B cell (primary cell): ENCODE measurements around the gene TRIO. TPM values are rescaled to one million over a fixed set of nuclear protein-coding genes. Genes with fewer than 3 reads are reported as not detected.

ENCODE experiments used
- ATAC-seq: fragments of 200-7000 bp; cut with Tn5 transposase; one replicate; pipeline ENCODE4 v1.10.0; 2021; ENCODE audit warnings: low read depth, mild to moderate bottlenecking, moderate number of reproducible peaks, moderate library complexity
- CTCF ChIA-PET: fragments of 350-600 bp; sonication (Branson Sonifier 250); formaldehyde crosslinking; loops from one replicate; lab custom pipeline; 2021; ENCODE audit warnings: antibody characterized with exemption, inconsistent platforms; lab: Charles Lee
- POLR2A ChIA-PET: fragments of 350-600 bp; sonication (Branson Sonifier 250); formaldehyde crosslinking; loops from one replicate; lab custom pipeline; 2021; ENCODE audit warnings: antibody characterized with exemption; lab: Charles Lee
- DNase-seq: peaks from one replicate; pipeline ENCODE4 v3.0.0; 2013
- H2AFZ ChIP-seq: 2 replicates; pipeline ENCODE4 v1.6.1; 2012; ENCODE audit warnings: mild to moderate bottlenecking, low read depth, low read length; ENCODE audit not compliant: insufficient read depth, poor library complexity, severe bottlenecking
- H3K27ac ChIP-seq, 2 donors: 1 replicate in 1 of 2; 2 replicates in 1 of 2; pipeline ENCODE4 v1.5.1; 2012 to 2013; ENCODE audit warnings: low read length in 2 of 2, mild to moderate bottlenecking in 2 of 2, moderate library complexity in 1 of 2
- H3K27me3 ChIP-seq, 4 experiments: fragments of 200-600 bp in 1 of 4; sonication (generic) in 1 of 4; replicated peaks in 1 of 4; 1 replicate in 2 of 4; 2 replicates in 2 of 4; pipeline versions ENCODE4 v1.6.1 to v1.7.0; 2013 to 2016; ENCODE audit warnings: low read length in 3 of 4, mild to moderate bottlenecking in 2 of 4, mixed read lengths in 1 of 4, moderate library complexity in 1 of 4; ENCODE audit not compliant: insufficient read depth in 4 of 4, control insufficient read depth in 3 of 4; ENCODE audit errors: control extremely low read depth in 1 of 4
- H3K36me3 ChIP-seq, 2 experiments: replicated peaks in 1 of 2; 1 replicate in 1 of 2; 2 replicates in 1 of 2; pipeline versions ENCODE4 v1.6.1 to v1.7.1; 2013; ENCODE audit warnings: low read length in 1 of 2; ENCODE audit not compliant: insufficient read depth in 2 of 2, control insufficient read depth in 1 of 2; ENCODE audit errors: control extremely low read depth in 1 of 2, extremely low read depth in 1 of 2
- H3K4me1 ChIP-seq, 2 donors: fragments of 200-600 bp in 1 of 2; sonication (generic) in 1 of 2; 1 replicate in 1 of 2; 2 replicates in 1 of 2; pipeline versions ENCODE4 v1.5.1 to v1.6.1; 2013 to 2017; ENCODE audit warnings: low read length in 2 of 2; ENCODE audit not compliant: control insufficient read depth in 2 of 2, insufficient read depth in 2 of 2
- H3K4me2 ChIP-seq: replicated peaks from 2 replicates; pipeline ENCODE3; 2012; ENCODE audit warnings: mild to moderate bottlenecking, low read depth, low read length; ENCODE audit not compliant: poor library complexity, severe bottlenecking
- H3K4me3 ChIP-seq, 5 experiments: fragments of 200-600 bp in 1 of 5; sonication (generic) in 1 of 5; 1 replicate in 3 of 5; 2 replicates in 2 of 5; pipeline versions ENCODE4 v1.5.1 to v1.7.0; 2011 to 2016; ENCODE audit warnings: low read length in 4 of 5, mild to moderate bottlenecking in 4 of 5, low read depth in 2 of 5, control low read depth in 1 of 5, moderate library complexity in 1 of 5; ENCODE audit not compliant: insufficient read depth in 1 of 5; ENCODE audit errors: control extremely low read depth in 1 of 5, extremely low read depth in 1 of 5
- H3K79me2 ChIP-seq: fragments of 200-600 bp; sonication (generic); one replicate; pipeline ENCODE4 v1.6.0; 2016; ENCODE audit warnings: low read length; ENCODE audit not compliant: control insufficient read depth, insufficient read depth
- H3K9ac ChIP-seq: fragments of 200-600 bp; sonication (generic); 2 replicates; pipeline ENCODE4 v1.6.1; 2017; ENCODE audit warnings: mild to moderate bottlenecking, low read length, moderate library complexity
- H3K9me3 ChIP-seq, 3 donors: one replicate each; pipeline versions ENCODE4 v1.6.1 to v1.7.1; 2013; ENCODE audit warnings: low read length in 2 of 3; ENCODE audit not compliant: control insufficient read depth in 2 of 3, insufficient read depth in 1 of 3; ENCODE audit errors: control extremely low read depth in 1 of 3
- H4K20me1 ChIP-seq: 2 replicates; pipeline ENCODE4 v1.6.0; 2012; ENCODE audit warnings: mild to moderate bottlenecking, low read length; ENCODE audit not compliant: insufficient read depth, control insufficient read depth, poor library complexity, severe bottlenecking
- H3K27ac Mint-ChIP-seq: one replicate; pipeline ENCODE4 v1.8.0; 2021; ENCODE audit warnings: mixed read lengths
- H3K27me3 Mint-ChIP-seq: one replicate; pipeline ENCODE4 v1.8.0; 2021; ENCODE audit warnings: mixed read lengths
- H3K4me1 Mint-ChIP-seq: one replicate; pipeline ENCODE4 v1.8.0; 2021; ENCODE audit warnings: mixed read lengths
- H3K4me3 Mint-ChIP-seq: one replicate; pipeline ENCODE4 v1.8.0; 2021; ENCODE audit warnings: mixed read lengths
- H3K9me3 Mint-ChIP-seq: one replicate; pipeline ENCODE4 v1.8.0; 2022; ENCODE audit warnings: mixed read lengths; ENCODE audit not compliant: insufficient read depth
- CTCF ChIP-seq: fragments of 200-600 bp; IDR thresholded peaks from one replicate; pipeline ENCODE4 v1.8.0; 2022; ENCODE audit warnings: antibody characterized with exemption, mild to moderate bottlenecking
- EZH2 ChIP-seq: IDR thresholded peaks from 2 replicates; pipeline ENCODE4 v1.6.1; 2012; ENCODE audit warnings: borderline replicate concordance, low read depth, mild to moderate bottlenecking, moderate library complexity, low read length; ENCODE audit not compliant: insufficient read depth, poor library complexity, severe bottlenecking
- WGBS: methylation state at CpG from one replicate; pipeline ENCODE4 v1.1.5; 2013; ENCODE audit warnings: missing lambda C conversion rate; ENCODE audit not compliant: insufficient coverage; 5-methylcytosine and 5-hydroxymethylcytosine counted together
- intact Hi-C: fragments of 100-400 bp; cut with micrococcal nuclease; formaldehyde crosslinking; loops from one replicate; pipeline ENCODE4 v1.10.0; 2022
- polyA plus RNA-seq: library from polyadenylated mRNA; depleted of rRNA; stranded (reverse); fragments of >200 nt; gene quantifications from 2 replicates; pipeline ENCODE4 v1.2.3, GENCODE V29; 2012
- total RNA-seq, 2 donors: library from RNA; stranded (reverse); fragments of 120-200 nt in 1 of 2; gene quantifications; 1 replicate in 1 of 2; 2 replicates in 1 of 2; pipeline versions ENCODE4 v1.2.3 to v1.2.4, GENCODE V29; 2013 to 2022

Gene TRIO
- total and polyA plus RNA-seq, 2 donors (not counting 1 experiment from before 2014, with no cell fraction given) = 90.5 to 479 TPM

GRCh38 chr5:14168793-14169262 lies 25.7 kb downstream of the TRIO start:
- TF ChIP-seq CTCF (no peak), EZH2 (no peak)
- peak overlapping the region; percentile 90 for H3K27ac Mint-ChIP-seq
- H3K27ac ChIP-seq = peak overlapping the region; percentile 65 to 83
- ChIA-PET CTCF (interaction anchor here (1.1 to 2.0 kb wide), 5 partner anchors 12 to 102 kb away, joined by 3 to 7 read pairs (median 4); no protein-coding TSS in a partner anchor), POLR2A (interaction anchor here (1.0 to 1.6 kb wide), 3 partner anchors 13 to 118 kb away, joined by 4 to 10 read pairs (median 7); no protein-coding TSS in a partner anchor)
- H3K79me2 ChIP-seq = peaks cover 100% of the 10 kb centered on the region
- H4K20me1 ChIP-seq = peaks cover 4% of the 10 kb centered on the region
- 64% methylated on average over 5 of the region's 7 CpGs for WGBS
- no peaks in the 10 kb centered on the region for H3K27me3 Mint-ChIP-seq
- peak overlapping the region; percentile 46 for H2AFZ ChIP-seq
- ATAC-seq = no peak
- peak overlapping the region; percentile 66 for H3K4me2 ChIP-seq
- H3K36me3 ChIP-seq = no peaks in the 10 kb centered on the region
- no peaks in the 10 kb centered on the region for H3K9me3 Mint-ChIP-seq
- intact Hi-C loops = loop anchor here (2.0 kb wide), 2 partner anchors 24 to 44 kb away; no protein-coding TSS in a partner anchor
- H3K4me1 Mint-ChIP-seq = peaks cover 87% of the 10 kb centered on the region
- peak overlapping the region; percentile 19 to 62 (median 54) for H3K4me3 ChIP-seq
- H3K9me3 ChIP-seq = peaks cover 0 to 3% (median 0%) of the 10 kb centered on the region in 3 donors
- DNase-seq = no peak
- no peaks in the 10 kb centered on the region for H3K27me3 ChIP-seq
- H3K9ac ChIP-seq = peak overlapping the region; percentile 57
- peaks cover 70% of the 10 kb centered on the region in 2 donors for H3K4me1 ChIP-seq
- peak overlapping the region; percentile 85 for H3K4me3 Mint-ChIP-seq

DNA sequence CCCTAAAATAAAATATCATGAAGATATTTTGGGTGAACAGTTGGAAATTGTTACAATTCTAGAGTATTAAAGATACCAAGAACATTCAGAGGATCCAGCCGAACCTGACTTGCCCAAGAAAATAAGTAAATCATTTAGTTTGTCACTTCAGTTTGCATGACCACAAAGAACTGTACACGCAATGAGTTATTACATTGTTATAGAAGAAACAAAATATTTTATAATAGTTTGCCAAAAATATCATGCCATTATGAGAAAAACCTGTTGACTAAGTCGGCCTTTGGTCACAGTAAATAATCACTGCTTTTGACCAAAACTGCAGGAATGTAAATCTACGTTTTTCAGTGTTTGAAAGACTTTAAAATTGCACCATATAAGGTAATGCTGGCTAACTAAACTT lies 27.9 kb downstream of the TRIO start:
- Histone ChIP-seq H3K9ac (peak overlapping the region; percentile 35), H3K9me3 (no peaks in the 10 kb centered on the region), H3K4me3 (peak overlapping the region in 3 of 5 experiments; percentile 2 to 41 (median 29)), H3K79me2 (peaks cover 100% of the 10 kb centered on the region), H3K27ac (peak overlapping the region; percentile 65 to 78), H4K20me1 (peaks cover 4% of the 10 kb centered on the region), H2AFZ (peak overlapping the region; percentile 63), H3K27me3 (no peaks in the 10 kb centered on the region), H3K4me2 (peak overlapping the region; percentile 66), H3K4me1 (peaks cover 78 to 80% of the 10 kb centered on the region in 2 donors), H3K36me3 (no peaks in the 10 kb centered on the region)
- ChIA-PET CTCF (interaction anchor here (1.0 to 1.2 kb wide), 3 partner anchors 14 to 77 kb away, joined by 3 to 4 read pairs (median 3); no protein-coding TSS in a partner anchor), POLR2A (interaction anchor here (1.6 kb wide), 1 partner anchor 10 kb away, joined by 4 read pairs; no protein-coding TSS in a partner anchor)
- Mint-ChIP-seq H3K4me3 (peak overlapping the region; percentile 79), H3K27me3 (no peaks in the 10 kb centered on the region), H3K4me1 (peaks cover 82% of the 10 kb centered on the region), H3K27ac (peak overlapping the region; percentile 82), H3K9me3 (no peaks in the 10 kb centered on the region)
- WGBS = no CpG with 5 or more reads among the region's 4 CpGs
- ATAC-seq (no peak), DNase-seq (no peak)
- TF ChIP-seq CTCF (no peak), EZH2 (no peak)
- intact Hi-C loops = loop anchor here (10.0 kb wide), 1 partner anchor 494 kb away; the partner anchor contains the start of gene OTULIN
